Panc1 (cell line): ENCODE data around the gene APBB1IP. TPM values are rescaled to one million over a fixed set of nuclear protein-coding genes. Genes with fewer than 3 reads are reported as not detected.
"Not testable (repeated sequence)": the region's sequence is repeated elsewhere in the genome, so short reads cannot be mapped to it uniquely, and the experiment has no call there.

Experiments
- ATAC-seq: fragments of 200-7000 bp; cut with Tn5 transposase; 2 replicates; pipeline ENCODE4 v1.9.1; 2020; ENCODE audit warnings: mild to moderate bottlenecking, moderate library complexity
- BruUV-seq: library from RNA; stranded (reverse); fragments of 400-500 nt; replicated peaks from 2 replicates; lab custom pipeline; 2021; lab: Mats Ljungman, UMichigan
- CTCF ChIA-PET: fragments of 300-600 bp; sonication (Branson Sonifier 250); formaldehyde crosslinking; loops from one replicate; lab custom pipeline; 2022; ENCODE audit warnings: antibody characterized with exemption; lab: Charles Lee
- POLR2A ChIA-PET: fragments of 300-600 bp; sonication (Branson Sonifier 250); formaldehyde crosslinking; loops from one replicate; lab custom pipeline; 2022; ENCODE audit warnings: antibody characterized with exemption; lab: Charles Lee
- DNase-seq: peaks from one replicate; pipeline ENCODE4 v3.0.0-alpha.2; 2010; ENCODE audit warnings: low read depth, low spot score
- H3K27ac ChIP-seq: 2 replicates; pipeline ENCODE4 v1.5.1; 2011; ENCODE audit warnings: mild to moderate bottlenecking, low read length, inconsistent platforms
- H3K27me3 ChIP-seq: fragments of 200-500 bp; sonication (Bioruptor generic); 2 replicates; pipeline ENCODE4 v1.6.0; 2014; ENCODE audit warnings: low read length, inconsistent platforms; ENCODE audit not compliant: control insufficient read depth, insufficient read depth
- H3K36me3 ChIP-seq: fragments of 200-500 bp; sonication (Bioruptor generic); 2 replicates; pipeline ENCODE4 v1.5.1; 2014; ENCODE audit warnings: inconsistent platforms, mild to moderate bottlenecking, low read length, moderate library complexity; ENCODE audit not compliant: control insufficient read depth, insufficient read depth
- H3K4me1 ChIP-seq: 2 replicates; pipeline ENCODE4 v1.5.1; 2011; ENCODE audit warnings: inconsistent platforms, mild to moderate bottlenecking, low read length, moderate library complexity; ENCODE audit not compliant: control insufficient read depth, insufficient read depth
- H3K4me3 ChIP-seq, 2 experiments: 2 replicates each; pipeline ENCODE4 v1.5.1; 2011 to 2012; ENCODE audit warnings: low read depth in 2 of 2, low read length in 2 of 2, mild to moderate bottlenecking in 2 of 2, inconsistent platforms in 1 of 2, moderate library complexity in 1 of 2
- H3K9me3 ChIP-seq: fragments of 200-500 bp; sonication (Bioruptor generic); 2 replicates; pipeline ENCODE4 v1.5.1; 2014; ENCODE audit warnings: low read depth, mild to moderate bottlenecking, inconsistent platforms, low read length, moderate library complexity; ENCODE audit not compliant: control insufficient read depth, insufficient read depth
- CTCF ChIP-seq: fragments of 450-650 bp; IDR thresholded peaks from 2 replicates; pipeline ENCODE4 v1.5.1; 2017; ENCODE audit warnings: mild to moderate bottlenecking
- POLR2AphosphoS5 ChIP-seq: IDR thresholded peaks from 2 replicates; pipeline ENCODE4 v1.6.1; 2012; ENCODE audit warnings: mild to moderate bottlenecking, low read depth, low read length, moderate library complexity
- REST ChIP-seq, 2 experiments: IDR thresholded peaks; 2 replicates each; pipeline ENCODE4 v1.6.1; 2011 to 2012; ENCODE audit warnings: low read depth in 2 of 2, control low read depth in 1 of 2, low read length in 1 of 2, mild to moderate bottlenecking in 1 of 2, moderate library complexity in 1 of 2; ENCODE audit not compliant: insufficient read depth in 1 of 2
- SIN3A ChIP-seq: IDR thresholded peaks from 2 replicates; pipeline ENCODE4 v1.6.1; 2012; ENCODE audit warnings: low read depth, mild to moderate bottlenecking, low read length, moderate library complexity, borderline replicate concordance; ENCODE audit not compliant: insufficient read depth
- TCF7L2 ChIP-seq: IDR thresholded peaks from 2 replicates; pipeline ENCODE4 v1.6.1; 2011; ENCODE audit warnings: mild to moderate bottlenecking, low read depth, low read length, inconsistent platforms
- in situ Hi-C: cut with HindIII; loops from 2 replicates; pipeline ENCODE4 v1.10.0; 2016; ENCODE audit warnings: low sequenced_read_pairs, low pct_unique_long_range_greater_than_20kb
- intact Hi-C: fragments of 100-400 bp; cut with micrococcal nuclease; formaldehyde crosslinking; loops from one replicate; pipeline ENCODE4 v1.10.0; 2022; ENCODE audit not compliant: unreplicated experiment
- total RNA-seq: library from RNA; stranded (reverse); gene quantifications from one replicate; pipeline ENCODE4 v1.2.1, GENCODE V29; 2021; ENCODE audit not compliant: unreplicated experiment

Gene APBB1IP
- total RNA-seq, 1 experiment from 2014 or later, result 0.21 TPM

- H3K36me3 ChIP-seq, result no peaks in the 10 kb centered on the region
- H3K4me1 ChIP-seq, result no peaks in the 10 kb centered on the region
- H3K27me3 ChIP-seq, result no peaks in the 10 kb centered on the region
- ChIA-PET POLR2A (no interaction called here), CTCF (no interaction called here)
- intact Hi-C loops, result no loop called here
- H3K9me3 ChIP-seq, result no peaks in the 10 kb centered on the region
- BruUV-seq, result no TSS peak
- H3K4me3 ChIP-seq, result no peak overlapping the region
- no peak for ATAC-seq
- no peak for TF ChIP-seq CTCF
- no peak for TF ChIP-seq SIN3A
- TF ChIP-seq TCF7L2, result no peak
- no peak for TF ChIP-seq POLR2AphosphoS5
- no peak for TF ChIP-seq REST (IDR thresholded peaks at IDR 0.05; ENCODE audit: insufficient read depth in 1 of 2, low read depth in 2 of 2, low read length in 1 of 2)
- DNase-seq, result no peak
- no peak overlapping the region for H3K27ac ChIP-seq
- in situ Hi-C loops, result no loop called here
Observed at GRCh38 chr10:26491934-26492333, 53.8 kb downstream of the APBB1IP start.

- H3K27me3 ChIP-seq, DNase-seq, BruUV-seq, in situ Hi-C loops, H3K4me3 ChIP-seq, H3K27ac ChIP-seq, H3K4me1 ChIP-seq, ATAC-seq, intact Hi-C loops, H3K36me3 ChIP-seq, POLR2A ChIA-PET, CTCF ChIA-PET, H3K9me3 ChIP-seq: not testable (repeated sequence)
Observed at GRCh38 chr10:26492725-26493124, 54.6 kb downstream of the APBB1IP start.

GRCh38 chr10:26494018-26494417, 55.9 kb downstream of the APBB1IP start:
- in situ Hi-C loops, result no loop called here
- TF ChIP-seq SIN3A (no peak), CTCF (no peak), POLR2AphosphoS5 (no peak), REST (IDR thresholded peaks at IDR 0.05; ENCODE audit: insufficient read depth in 1 of 2, low read depth in 2 of 2, low read length in 1 of 2) (no peak), TCF7L2 (no peak)

More at GRCh38 chr10:26494018-26494417, 55.9 kb downstream of the APBB1IP start:
- BruUV-seq, result no TSS peak
- intact Hi-C loops, result no loop called here
- ChIA-PET CTCF (no interaction called here), POLR2A (no interaction called here)
- ATAC-seq (no peak), DNase-seq (no peak)
- Histone ChIP-seq H3K27ac (no peak overlapping the region), H3K4me1 (no peaks in the 10 kb centered on the region), H3K36me3 (no peaks in the 10 kb centered on the region), H3K9me3 (no peaks in the 10 kb centered on the region), H3K27me3 (no peaks in the 10 kb centered on the region), H3K4me3 (no peak overlapping the region)
